ENCODE results near the gene MTOR.
A peak's percentile ranks its signal among the peaks of the same experiment; 100 is the strongest.

MTOR gene

GRCh38 chr1:11152755-11153154 is 109.6 kb downstream of the MTOR start:
- POLR2A ChIA-PET (ENCODE audit: low non-redundant PET), result no interaction called here
- no peak for TF ChIP-seq CTCF (conservative IDR thresholded peaks at IDR 0.05; ENCODE audit: low read depth)
- H3K27ac ChIP-seq, result no peak overlapping the region
- no peak for DNase-seq (ENCODE audit: low spot score)
- CTCF ChIA-PET, result no interaction called here

- ChIA-PET CTCF (no interaction called here), POLR2A (ENCODE audit: low non-redundant PET) (no interaction called here)
- no peak overlapping the region for H3K27ac ChIP-seq
- DNase-seq (ENCODE audit: low spot score), result no peak
- no peak for TF ChIP-seq CTCF (conservative IDR thresholded peaks at IDR 0.05; ENCODE audit: low read depth)
Observed at GRCh38 chr1:11151826-11152612, 110.3 kb downstream of the MTOR start.

- no peak overlapping the region for H3K27ac ChIP-seq
- CTCF ChIA-PET, result no interaction called here
- POLR2A ChIA-PET (ENCODE audit: low non-redundant PET), result no interaction called here
- TF ChIP-seq CTCF (conservative IDR thresholded peaks at IDR 0.05; ENCODE audit: low read depth), result no peak
- DNase-seq (ENCODE audit: low spot score), result no peak
Observed at GRCh38 chr1:11151114-11151513, 111.2 kb downstream of the MTOR start.

- no peak for TF ChIP-seq CTCF (conservative IDR thresholded peaks at IDR 0.05; ENCODE audit: low read depth)
- POLR2A ChIA-PET (ENCODE audit: low non-redundant PET), result no interaction called here
- CTCF ChIA-PET, result interaction anchor here (0.8 kb wide), 1 partner anchor 69 kb away, joined by 4 read pairs; no protein-coding TSS in a partner anchor
- DNase-seq (ENCODE audit: low spot score), result no peak
- no peak overlapping the region for H3K27ac ChIP-seq
Observed at GRCh38 chr1:11150326-11150725, 112.0 kb downstream of the MTOR start.

- CTCF ChIA-PET, result interaction anchor here (1.1 kb wide), 1 partner anchor 109 kb away, joined by 4 read pairs; no protein-coding TSS in a partner anchor
- POLR2A ChIA-PET (ENCODE audit: low non-redundant PET), result no interaction called here
- no peak for TF ChIP-seq CTCF (conservative IDR thresholded peaks at IDR 0.05; ENCODE audit: low read depth)
- H3K27ac ChIP-seq, result no peak overlapping the region
- DNase-seq (ENCODE audit: low spot score), result peak; percentile 42
Observed at GRCh38 chr1:11147197-11147770, 115.1 kb downstream of the MTOR start.

- DNase-seq (ENCODE audit: low spot score), result no peak
- TF ChIP-seq CTCF (conservative IDR thresholded peaks at IDR 0.05; ENCODE audit: low read depth), result no peak
- ChIA-PET CTCF (interaction anchor here (0.7 to 1.3 kb wide), 2 partner anchors 36 to 108 kb away, joined by 3 to 4 read pairs; no protein-coding TSS in a partner anchor), POLR2A (ENCODE audit: low non-redundant PET) (no interaction called here)
- peak overlapping the region; percentile 34 for H3K27ac ChIP-seq
Observed at GRCh38 chr1:11145741-11146140, 116.6 kb downstream of the MTOR start.

All from RWPE1 (cell line).